ENCODE data around the gene ZBTB1. TPM values are rescaled to one million over a fixed set of nuclear protein-coding genes. Genes with fewer than 3 reads are reported as not detected.

Gene ZBTB1
- total and polyA plus RNA-seq, 9 of the 15 experiments (the other 6 are each of a cell fraction or from before 2014, with no cell fraction given), result 2.3 to 16.5 (median 9.0) TPM

DNA sequence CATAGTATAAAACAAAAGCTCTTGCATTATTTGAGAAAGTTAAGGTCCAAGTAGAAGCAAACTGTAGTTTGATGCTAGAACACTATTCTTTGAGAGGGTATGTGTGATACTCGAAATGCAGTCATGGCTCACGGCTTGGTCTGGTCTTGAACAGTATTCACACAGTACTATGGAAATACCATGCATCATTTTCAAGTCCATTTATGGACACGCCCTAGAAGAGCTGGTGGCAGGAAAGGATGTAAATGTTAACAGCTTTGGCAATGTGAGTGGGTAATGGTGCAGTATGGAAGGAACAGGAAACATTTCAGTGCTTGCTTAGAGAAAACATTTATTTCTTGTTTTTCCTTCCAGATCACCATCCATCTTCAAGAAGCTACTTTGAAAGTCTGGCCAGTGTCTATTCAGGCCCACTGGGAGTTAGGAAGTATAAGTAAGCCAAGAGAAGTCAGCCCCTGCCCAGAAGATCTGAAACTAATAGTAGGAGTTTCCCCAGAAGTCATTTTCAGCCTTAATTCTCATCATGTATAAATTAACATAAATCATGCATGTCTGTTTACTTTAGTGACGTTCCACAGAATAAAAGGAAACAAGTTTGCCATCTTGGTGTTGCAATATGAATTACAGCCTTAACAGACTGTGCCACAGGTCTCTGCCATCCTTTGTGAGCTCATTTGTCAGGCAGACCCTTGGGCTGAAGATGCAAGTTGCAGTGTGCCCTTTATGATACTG lies 45.0 kb upstream of the ZBTB1 start:
- intact Hi-C loops (cut with micrococcal nuclease), result no loop called here
- H3K36me3 ChIP-seq (ENCODE audit: control insufficient read depth, insufficient read depth, low read length), result peaks cover 57% of the 10 kb centered on the region
- BruUV-seq (replicated peaks), result TSS peak; percentile 13
- H3K4me3 ChIP-seq, result no peak overlapping the region
- ATAC-seq (no peak), FAIRE-seq (no peak), DNase-seq (ENCODE audit: extremely low read depth in 1 of 4, low spot score in 3 of 4) (no peak)
- no peak overlapping the region for H2AFZ ChIP-seq (ENCODE audit: low read depth, low read length)
- no peaks in the 10 kb centered on the region for H3K9me1 ChIP-seq (ENCODE audit: control insufficient read depth, insufficient read depth, low read length)
- no peak overlapping the region for H3K4me2 ChIP-seq (ENCODE audit: insufficient read depth, low read length)
- H3K27ac ChIP-seq (ENCODE audit: extremely low read depth, low read depth, low read length), result no peak overlapping the region
- in situ Hi-C loops (cut with MboI), result loop anchor here (10.0 kb wide), 1 partner anchor 115 kb away; no protein-coding TSS in a partner anchor
- CTCF ChIA-PET (ENCODE audit: low intra/inter-chr PET ratio), result no interaction called here
- POLR2A ChIA-PET, result no interaction called here
- H3K79me2 ChIP-seq (ENCODE audit: control insufficient read depth, insufficient read depth, low read length), result no peaks in the 10 kb centered on the region
- no peaks in the 10 kb centered on the region for H3K27me3 ChIP-seq (ENCODE audit: control insufficient read depth in 2 of 2, insufficient read depth in 2 of 2, low read length in 2 of 2)
- peaks cover 0 to 1% of the 10 kb centered on the region in 2 experiments; a peak in 2 of 5 replicates for H3K4me1 ChIP-seq (replicated peaks in 1 of 2; ENCODE audit: control insufficient read depth in 2 of 2, insufficient read depth in 2 of 2, low read length in 2 of 2)
- H3K9ac ChIP-seq (ENCODE audit: insufficient read depth in 1 of 2, low read depth in 2 of 2, low read length in 2 of 2), result no peak overlapping the region
- 86% methylated on average over 3 of the region's 4 CpGs for WGBS (ENCODE audit: insufficient coverage, low coverage, missing lambda C conversion rate)
- H3K9me3 ChIP-seq (replicated peaks; ENCODE audit: control insufficient read depth, insufficient read depth, low read depth, low read length), result no peaks in the 10 kb centered on the region
- no peaks in the 10 kb centered on the region; the same call in 1 of the 2 replicates for H4K20me1 ChIP-seq (replicated peaks; ENCODE audit: control insufficient read depth, insufficient read depth, low read length)
- no peak for TF ChIP-seq MYC (IDR thresholded peaks at IDR 0.05; ENCODE audit: low read depth, low read length)
- TF ChIP-seq MYC (CRISPR knock-in tag; IDR thresholded peaks at IDR 0.05; ENCODE audit: borderline replicate concordance, low read depth), result no peak
- TF ChIP-seq POLR2H (tag; IDR thresholded peaks at IDR 0.05; ENCODE audit: low read depth), result no peak
- TF ChIP-seq PTTG1 (tag; IDR thresholded peaks at IDR 0.05; ENCODE audit: low read depth), result no peak
- TF ChIP-seq TAL1 (IDR thresholded peaks at IDR 0.05), result no peak
- TF ChIP-seq RBM17 (IDR thresholded peaks at IDR 0.05; ENCODE audit: borderline replicate concordance, low read depth, low read length), result no peak
- TF ChIP-seq FOXK2 (conservative IDR thresholded peaks at IDR 0.05 in 1 of 2, IDR thresholded peaks at IDR 0.05 in 1 of 2; ENCODE audit: low read depth in 2 of 2), result no peak
- no peak for TF ChIP-seq C11orf30 (IDR thresholded peaks at IDR 0.05; ENCODE audit: low read depth)
- TF ChIP-seq LCOR (CRISPR knock-in tag; IDR thresholded peaks at IDR 0.05), result no peak
- TF ChIP-seq FOXJ3 (CRISPR knock-in tag; IDR thresholded peaks at IDR 0.05), result no peak
- no peak for TF ChIP-seq SIRT6 (IDR thresholded peaks at IDR 0.05; ENCODE audit: low read depth, low read length)
- TF ChIP-seq SIN3A (IDR thresholded peaks at IDR 0.05; ENCODE audit: borderline replicate concordance in 2 of 2, control insufficient read depth in 1 of 2, low read depth in 2 of 2, low read length in 2 of 2), result no peak
- no peak for TF ChIP-seq TRIM24 (IDR thresholded peaks at IDR 0.05)
- TF ChIP-seq CBFA2T2 (conservative IDR thresholded peaks at IDR 0.05), result no peak
- TF ChIP-seq, protein P1, sequence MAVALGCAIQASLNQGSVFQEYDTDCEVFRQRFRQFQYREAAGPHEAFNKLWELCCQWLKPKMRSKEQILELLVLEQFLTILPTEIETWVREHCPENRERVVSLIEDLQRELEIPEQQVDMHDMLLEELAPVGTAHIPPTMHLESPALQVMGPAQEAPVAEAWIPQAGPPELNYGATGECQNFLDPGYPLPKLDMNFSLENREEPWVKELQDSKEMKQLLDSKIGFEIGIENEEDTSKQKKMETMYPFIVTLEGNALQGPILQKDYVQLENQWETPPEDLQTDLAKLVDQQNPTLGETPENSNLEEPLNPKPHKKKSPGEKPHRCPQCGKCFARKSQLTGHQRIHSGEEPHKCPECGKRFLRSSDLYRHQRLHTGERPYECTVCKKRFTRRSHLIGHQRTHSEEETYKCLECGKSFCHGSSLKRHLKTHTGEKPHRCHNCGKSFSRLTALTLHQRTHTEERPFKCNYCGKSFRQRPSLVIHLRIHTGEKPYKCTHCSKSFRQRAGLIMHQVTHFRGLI (CRISPR knock-in tag; IDR thresholded peaks at IDR 0.05), result no peak
- TF ChIP-seq, protein P2, sequence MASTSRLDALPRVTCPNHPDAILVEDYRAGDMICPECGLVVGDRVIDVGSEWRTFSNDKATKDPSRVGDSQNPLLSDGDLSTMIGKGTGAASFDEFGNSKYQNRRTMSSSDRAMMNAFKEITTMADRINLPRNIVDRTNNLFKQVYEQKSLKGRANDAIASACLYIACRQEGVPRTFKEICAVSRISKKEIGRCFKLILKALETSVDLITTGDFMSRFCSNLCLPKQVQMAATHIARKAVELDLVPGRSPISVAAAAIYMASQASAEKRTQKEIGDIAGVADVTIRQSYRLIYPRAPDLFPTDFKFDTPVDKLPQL (IDR thresholded peaks at IDR 0.05; ENCODE audit: extremely low read depth, insufficient read length), result no peak
- TF ChIP-seq, protein P3, sequence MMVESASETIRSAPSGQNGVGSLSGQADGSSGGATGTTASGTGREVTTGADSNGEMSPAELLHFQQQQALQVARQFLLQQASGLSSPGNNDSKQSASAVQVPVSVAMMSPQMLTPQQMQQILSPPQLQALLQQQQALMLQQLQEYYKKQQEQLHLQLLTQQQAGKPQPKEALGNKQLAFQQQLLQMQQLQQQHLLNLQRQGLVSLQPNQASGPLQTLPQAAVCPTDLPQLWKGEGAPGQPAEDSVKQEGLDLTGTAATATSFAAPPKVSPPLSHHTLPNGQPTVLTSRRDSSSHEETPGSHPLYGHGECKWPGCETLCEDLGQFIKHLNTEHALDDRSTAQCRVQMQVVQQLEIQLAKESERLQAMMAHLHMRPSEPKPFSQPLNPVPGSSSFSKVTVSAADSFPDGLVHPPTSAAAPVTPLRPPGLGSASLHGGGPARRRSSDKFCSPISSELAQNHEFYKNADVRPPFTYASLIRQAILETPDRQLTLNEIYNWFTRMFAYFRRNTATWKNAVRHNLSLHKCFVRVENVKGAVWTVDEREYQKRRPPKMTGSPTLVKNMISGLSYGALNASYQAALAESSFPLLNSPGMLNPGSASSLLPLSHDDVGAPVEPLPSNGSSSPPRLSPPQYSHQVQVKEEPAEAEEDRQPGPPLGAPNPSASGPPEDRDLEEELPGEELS (CRISPR knock-in tag; IDR thresholded peaks at IDR 0.05; ENCODE audit: borderline replicate concordance), result no peak
- no peak for TF ChIP-seq PPARD (CRISPR knock-in tag; IDR thresholded peaks at IDR 0.05)
- no peak for TF ChIP-seq ZNF316 (IDR thresholded peaks at IDR 0.05)
- no peak for TF ChIP-seq KLF6 (CRISPR knock-in tag; IDR thresholded peaks at IDR 0.05; ENCODE audit: borderline replicate concordance)
